Activated naive CD4-positive, alpha-beta T cell treated with anti-CD3 and anti-CD28 coated beads, Interleukin-2, amount 50 U/mL, for 24 hours (primary cell): Measurements from ENCODE around the gene TP53RK.
A peak's percentile ranks its signal among the peaks of the same experiment; 100 is the strongest.

Source experiments
- H3K27ac Mint-ChIP-seq: one replicate; pipeline ENCODE4 v1.8.0; 2021; ENCODE audit warnings: mild to moderate bottlenecking, mixed read lengths
- H3K27me3 Mint-ChIP-seq: one replicate; pipeline ENCODE4 v1.8.0; 2021; ENCODE audit warnings: mixed read lengths
- H3K36me3 Mint-ChIP-seq: one replicate; pipeline ENCODE4 v1.8.0; 2021; ENCODE audit warnings: mixed read lengths
- H3K4me1 Mint-ChIP-seq: one replicate; pipeline ENCODE4 v1.8.0; 2021; ENCODE audit warnings: mixed read lengths
- H3K4me3 Mint-ChIP-seq: one replicate; pipeline ENCODE4 v1.8.0; 2021; ENCODE audit warnings: mild to moderate bottlenecking, mixed read lengths
- H3K9me3 Mint-ChIP-seq: one replicate; pipeline ENCODE4 v1.8.0; 2021; ENCODE audit warnings: mixed read lengths

The TP53RK gene

DNA sequence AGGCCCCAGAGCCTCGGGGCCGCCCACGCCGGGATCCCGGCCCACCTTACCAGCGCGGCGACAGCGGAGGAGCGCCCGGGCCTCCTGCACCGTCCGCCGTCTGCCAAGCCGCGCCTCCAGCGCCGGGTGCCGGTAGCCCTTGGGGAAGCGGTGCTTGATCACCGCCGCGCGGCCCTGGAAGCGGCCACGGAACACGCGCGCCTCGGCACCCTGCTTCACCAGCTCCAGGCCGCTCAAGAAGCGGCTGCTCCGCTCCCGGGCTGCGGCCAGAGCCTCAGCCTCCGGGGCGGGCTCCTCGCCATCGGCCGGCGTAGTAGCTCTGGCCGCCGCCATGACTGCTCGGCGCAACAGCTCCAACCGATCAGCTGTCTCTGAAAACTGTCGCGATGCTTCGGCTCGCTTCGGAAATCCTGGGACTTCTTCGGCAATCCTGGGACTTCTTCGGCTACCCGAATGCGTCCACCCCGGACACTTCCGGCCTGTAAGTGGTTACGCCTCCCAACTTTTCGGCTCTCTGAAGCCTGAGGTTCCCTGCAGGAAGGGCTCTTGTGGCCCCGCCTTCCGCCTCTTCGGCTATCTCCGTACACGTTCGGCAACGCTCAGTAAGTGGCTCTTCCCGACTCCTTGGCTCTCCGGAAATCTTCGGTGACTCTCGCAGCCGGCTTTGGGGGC is at the start of gene TP53RK:
TSS of gene TP53RK (minus strand) at position 363 of the 672 bp plus-strand sequence. CDS start at position 333, 30 bp downstream.
- no peaks in the 10 kb centered on the region for H3K27me3 Mint-ChIP-seq
- H3K4me1 Mint-ChIP-seq = peaks cover 44% of the 10 kb centered on the region
- H3K9me3 Mint-ChIP-seq = no peaks in the 10 kb centered on the region
- H3K36me3 Mint-ChIP-seq = peaks cover 9% of the 10 kb centered on the region
- H3K4me3 Mint-ChIP-seq = peak within 1 kb of the TSS; percentile 90
- peak within 1 kb of the TSS; percentile 92 for H3K27ac Mint-ChIP-seq

- Mint-ChIP-seq H3K4me1 (no peaks in the 10 kb centered on the region), H3K27ac (no peak overlapping the region), H3K27me3 (peaks cover 15% of the 10 kb centered on the region), H3K9me3 (no peaks in the 10 kb centered on the region), H3K36me3 (no peaks in the 10 kb centered on the region), H3K4me3 (no peak overlapping the region)
Measured at GRCh38 chr20:46735436-46735835, 46.2 kb upstream of the TP53RK start.

DNA sequence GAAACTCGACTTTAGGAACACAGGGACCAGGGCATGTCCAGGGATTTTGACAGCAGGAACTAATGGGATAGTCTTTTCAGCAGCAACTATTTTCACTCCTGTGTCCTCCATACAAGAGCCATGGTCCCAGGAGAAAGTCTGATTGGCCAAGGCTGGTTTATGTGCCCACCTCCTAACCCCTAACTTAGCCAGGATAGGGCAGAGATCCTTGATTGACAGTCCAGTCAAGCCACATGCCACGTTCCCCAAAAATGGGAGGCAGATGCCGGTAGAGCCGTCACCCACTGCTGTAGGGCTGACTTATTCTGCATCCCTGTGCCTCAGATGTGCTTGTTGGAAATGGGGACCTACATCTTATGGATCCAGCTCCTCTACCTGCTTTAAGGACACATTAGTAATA is 42.5 kb upstream of the TP53RK start:
- Mint-ChIP-seq H3K36me3 (no peaks in the 10 kb centered on the region), H3K4me3 (no peak overlapping the region), H3K4me1 (no peaks in the 10 kb centered on the region), H3K27me3 (peaks cover 6% of the 10 kb centered on the region), H3K27ac (no peak overlapping the region), H3K9me3 (no peaks in the 10 kb centered on the region)

- Mint-ChIP-seq H3K4me1 (no peaks in the 10 kb centered on the region), H3K4me3 (no peak overlapping the region), H3K36me3 (no peaks in the 10 kb centered on the region), H3K9me3 (peaks cover 1% of the 10 kb centered on the region), H3K27me3 (no peaks in the 10 kb centered on the region), H3K27ac (no peak overlapping the region)
Measured at GRCh38 chr20:46725186-46726165, 36.2 kb upstream of the TP53RK start.

GRCh38 chr20:46724343-46724959 is 35.2 kb upstream of the TP53RK start:
- Mint-ChIP-seq H3K27me3 (no peaks in the 10 kb centered on the region), H3K27ac (no peak overlapping the region), H3K9me3 (peaks cover 6% of the 10 kb centered on the region), H3K4me3 (no peak overlapping the region), H3K36me3 (no peaks in the 10 kb centered on the region), H3K4me1 (no peaks in the 10 kb centered on the region)

DNA sequence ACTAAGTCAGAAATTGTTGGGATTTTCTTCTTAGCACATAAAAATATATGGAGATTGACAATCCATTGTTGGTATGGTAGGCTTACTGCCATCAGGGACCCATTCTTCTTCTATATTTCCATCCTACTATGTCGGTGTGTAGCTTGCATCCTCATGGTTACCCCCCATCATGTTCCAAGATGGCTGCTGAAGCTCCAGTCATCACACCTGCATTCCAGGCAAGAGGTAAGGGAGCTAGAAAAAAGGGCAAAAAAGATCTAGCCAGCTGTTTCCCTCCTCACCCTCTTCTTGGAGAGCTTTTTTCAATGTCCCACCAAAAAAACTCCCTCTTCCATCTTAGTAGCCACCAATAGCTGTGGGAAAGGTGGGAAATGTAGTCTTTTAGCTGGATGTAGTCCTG is 33.8 kb upstream of the TP53RK start:
- H3K27ac Mint-ChIP-seq = no peak overlapping the region
- H3K4me1 Mint-ChIP-seq = no peaks in the 10 kb centered on the region
- H3K36me3 Mint-ChIP-seq = no peaks in the 10 kb centered on the region
- H3K27me3 Mint-ChIP-seq = no peaks in the 10 kb centered on the region
- peaks cover 6% of the 10 kb centered on the region for H3K9me3 Mint-ChIP-seq
- H3K4me3 Mint-ChIP-seq = no peak overlapping the region

DNA sequence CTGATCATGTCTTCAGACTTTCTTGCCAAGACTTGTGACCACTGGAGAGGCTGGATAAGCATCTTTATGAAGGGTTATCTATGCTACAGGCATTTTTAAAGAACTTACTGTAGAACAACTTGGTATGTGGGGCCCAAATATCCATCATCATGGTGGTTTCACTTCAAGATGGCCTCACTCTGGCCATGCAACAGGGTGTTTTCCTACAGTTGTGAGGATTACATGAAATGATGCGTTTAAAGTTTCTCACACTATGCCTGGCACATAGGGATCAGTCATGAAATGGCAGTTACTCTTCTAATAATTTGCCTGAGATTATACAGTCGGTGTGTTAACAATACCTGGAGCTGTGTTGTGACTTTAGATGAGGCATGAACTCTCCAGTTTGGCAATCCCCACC is 33.2 kb upstream of the TP53RK start:
- H3K27me3 Mint-ChIP-seq = no peaks in the 10 kb centered on the region
- H3K4me3 Mint-ChIP-seq = no peak overlapping the region
- no peaks in the 10 kb centered on the region for H3K4me1 Mint-ChIP-seq
- no peak overlapping the region for H3K27ac Mint-ChIP-seq
- no peaks in the 10 kb centered on the region for H3K36me3 Mint-ChIP-seq
- H3K9me3 Mint-ChIP-seq = peaks cover 6% of the 10 kb centered on the region

- Mint-ChIP-seq H3K9me3 (peaks cover 6% of the 10 kb centered on the region), H3K36me3 (no peaks in the 10 kb centered on the region), H3K4me1 (no peaks in the 10 kb centered on the region), H3K4me3 (no peak overlapping the region), H3K27ac (no peak overlapping the region), H3K27me3 (no peaks in the 10 kb centered on the region)
Measured at GRCh38 chr20:46721476-46721875, 32.2 kb upstream of the TP53RK start.

DNA sequence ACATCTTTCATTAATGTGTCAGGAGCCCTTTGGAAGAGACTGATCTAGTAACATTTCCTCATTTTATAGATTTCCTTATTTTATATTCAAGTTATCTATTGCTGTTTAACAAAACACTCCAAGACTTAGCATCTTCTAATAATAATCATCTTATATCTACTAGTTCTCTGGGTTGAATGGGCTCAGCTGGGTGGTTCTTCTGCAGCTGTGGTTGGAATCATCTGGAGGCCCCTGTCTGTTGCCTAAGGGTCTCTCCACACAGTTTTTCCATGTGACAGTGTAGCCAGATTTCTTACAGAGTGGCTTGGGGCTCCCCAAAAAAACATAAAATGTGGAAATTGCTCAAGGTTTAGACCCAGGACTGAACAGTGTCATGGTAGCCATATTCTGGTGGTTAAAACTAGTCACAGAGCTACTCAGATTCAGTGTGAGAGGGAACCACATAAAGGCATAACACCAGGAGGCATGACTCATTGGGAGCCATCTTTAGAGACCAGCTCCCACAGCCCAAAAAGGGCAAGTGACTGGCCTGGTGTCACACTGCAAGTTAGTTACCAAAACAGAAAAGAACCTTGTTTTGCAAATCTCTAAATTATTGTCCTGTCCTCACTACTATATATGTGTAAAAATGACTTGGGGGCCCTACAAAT is 31.7 kb upstream of the TP53RK start:
- Mint-ChIP-seq H3K27ac (no peak overlapping the region), H3K27me3 (no peaks in the 10 kb centered on the region), H3K9me3 (peaks cover 6% of the 10 kb centered on the region), H3K4me1 (no peaks in the 10 kb centered on the region), H3K36me3 (no peaks in the 10 kb centered on the region), H3K4me3 (no peak overlapping the region)

DNA sequence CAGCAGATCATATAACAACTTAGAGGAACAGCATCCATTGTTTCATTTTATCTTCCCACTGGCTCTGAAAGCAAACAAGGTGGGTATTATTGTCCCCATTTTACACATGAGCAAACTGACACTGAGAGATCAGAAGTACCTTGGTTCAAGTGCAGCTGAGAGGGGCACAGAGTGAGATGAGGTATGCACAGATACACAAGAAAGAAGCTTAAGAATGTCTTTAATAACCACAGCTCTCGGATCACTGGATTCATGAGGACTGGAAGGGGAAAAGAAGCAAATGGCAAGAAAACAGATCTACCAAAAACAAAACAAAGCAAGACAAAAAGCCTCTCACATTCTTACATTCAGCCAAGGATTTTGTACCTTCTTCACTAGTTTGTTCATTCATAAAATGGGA is 30.8 kb upstream of the TP53RK start:
- no peak overlapping the region for H3K27ac Mint-ChIP-seq
- H3K27me3 Mint-ChIP-seq = no peaks in the 10 kb centered on the region
- H3K4me1 Mint-ChIP-seq = no peaks in the 10 kb centered on the region
- H3K9me3 Mint-ChIP-seq = peaks cover 6% of the 10 kb centered on the region
- no peak overlapping the region for H3K4me3 Mint-ChIP-seq
- H3K36me3 Mint-ChIP-seq = no peaks in the 10 kb centered on the region

DNA sequence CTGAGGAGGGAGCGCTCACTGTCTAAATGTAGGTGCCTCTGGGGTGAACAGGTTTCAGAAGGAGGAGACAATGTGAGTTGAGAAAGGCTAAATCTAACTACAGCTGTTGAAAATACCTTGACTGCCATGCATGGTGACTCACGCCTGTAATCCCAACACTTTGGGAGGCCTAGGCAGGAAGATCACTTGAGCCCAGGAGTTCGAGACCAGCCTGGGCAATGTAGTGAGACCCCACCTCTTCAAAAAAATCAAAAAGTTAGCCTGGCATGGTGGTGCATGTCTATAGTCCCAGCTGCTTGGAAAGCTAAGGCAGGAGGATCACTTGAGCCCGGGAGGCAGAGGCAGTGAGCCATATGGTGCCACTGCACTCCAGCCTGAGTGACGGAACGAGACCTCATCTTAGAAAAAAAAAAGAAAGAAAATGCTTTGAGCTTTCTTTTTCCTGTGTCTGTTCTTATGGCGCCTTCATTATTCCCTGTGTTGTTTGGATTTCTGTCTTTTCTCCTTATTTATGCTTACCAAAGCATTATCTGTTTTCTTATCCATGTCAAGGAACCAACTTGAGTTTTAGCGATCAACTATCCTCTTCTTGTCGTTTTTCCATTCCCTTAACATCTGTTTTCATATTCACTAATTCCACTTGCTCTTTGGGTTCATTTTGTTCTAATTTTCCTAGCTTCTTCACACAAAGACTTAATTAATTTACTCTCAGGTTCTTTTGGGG is 28.7 kb upstream of the TP53RK start:
- no peak overlapping the region for H3K27ac Mint-ChIP-seq
- no peaks in the 10 kb centered on the region for H3K4me1 Mint-ChIP-seq
- peaks cover 11% of the 10 kb centered on the region for H3K27me3 Mint-ChIP-seq
- H3K4me3 Mint-ChIP-seq = no peak overlapping the region
- peaks cover 6% of the 10 kb centered on the region for H3K9me3 Mint-ChIP-seq
- peaks cover 2% of the 10 kb centered on the region for H3K36me3 Mint-ChIP-seq

- Mint-ChIP-seq H3K27me3 (peaks cover 18% of the 10 kb centered on the region), H3K9me3 (peaks cover 3% of the 10 kb centered on the region), H3K27ac (no peak overlapping the region), H3K4me3 (no peak overlapping the region), H3K4me1 (peaks cover under 1% of the 10 kb centered on the region), H3K36me3 (peaks cover 2% of the 10 kb centered on the region)
Measured at GRCh38 chr20:46715292-46715756, 26.1 kb upstream of the TP53RK start.

GRCh38 chr20:46713957-46714834 is 25.0 kb upstream of the TP53RK start:
- Mint-ChIP-seq H3K27me3 (peaks cover 25% of the 10 kb centered on the region), H3K9me3 (no peaks in the 10 kb centered on the region), H3K4me3 (no peak overlapping the region), H3K36me3 (peaks cover 2% of the 10 kb centered on the region), H3K27ac (no peak overlapping the region), H3K4me1 (peaks cover 7% of the 10 kb centered on the region)

DNA sequence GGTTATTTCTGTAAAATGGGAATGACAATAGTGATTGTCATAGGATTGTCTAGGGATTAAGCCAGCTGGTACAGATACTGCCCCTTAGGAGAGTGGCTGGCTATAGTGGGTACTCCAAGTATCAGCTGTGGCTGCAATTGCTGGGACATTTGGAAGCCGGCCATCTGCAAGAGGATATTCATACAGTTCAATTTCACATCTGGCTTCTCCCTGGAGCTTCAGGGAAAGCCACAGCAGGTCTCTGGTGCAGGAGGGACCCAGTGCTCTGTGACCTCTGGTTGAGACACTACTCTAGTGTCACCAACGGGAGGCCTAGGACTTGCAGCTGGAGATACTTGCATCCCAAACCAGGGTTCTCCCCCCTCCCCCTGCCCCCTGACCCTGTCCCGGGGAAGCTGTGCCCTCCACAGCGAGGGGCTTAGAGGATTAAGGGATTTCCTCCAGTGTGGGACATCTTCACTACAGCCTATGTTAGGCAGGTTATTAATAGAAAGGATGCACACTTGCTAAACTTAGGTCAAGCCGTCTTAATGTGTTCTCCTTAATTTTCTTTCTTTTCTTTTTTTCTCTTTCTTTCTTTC is 22.9 kb upstream of the TP53RK start:
- peaks cover 36% of the 10 kb centered on the region for H3K27me3 Mint-ChIP-seq
- H3K36me3 Mint-ChIP-seq = peaks cover 2% of the 10 kb centered on the region
- no peaks in the 10 kb centered on the region for H3K9me3 Mint-ChIP-seq
- peaks cover 11% of the 10 kb centered on the region for H3K4me1 Mint-ChIP-seq
- H3K27ac Mint-ChIP-seq = no peak overlapping the region
- H3K4me3 Mint-ChIP-seq = no peak overlapping the region
